H1 (cell line): ENCODE results near the gene ADARB2. TPM values are rescaled to one million over a fixed set of nuclear protein-coding genes. Genes with fewer than 3 reads are reported as not detected.

Source experiments
- CTCF ChIA-PET: fragments of 300-600 bp; sonication (Branson Sonifier 250); formaldehyde crosslinking; loops from one replicate; lab custom pipeline; 2021; ENCODE audit not compliant: partially characterized antibody; lab: Charles Lee
- POLR2A ChIA-PET: fragments of 300-600 bp; sonication (Branson Sonifier 250); formaldehyde crosslinking; loops from one replicate; lab custom pipeline; 2021; ENCODE audit warnings: inconsistent platforms; ENCODE audit not compliant: partially characterized antibody; lab: Charles Lee
- DNase-seq, 2 experiments: peaks; one replicate each; pipeline versions ENCODE4 v3.0.0 to v3.0.0-alpha.2; 2010 to 2022; ENCODE audit warnings: low spot score in 2 of 2, low read depth in 1 of 2, mixed read lengths in 1 of 2
- FAIRE-seq: peaks from 2 replicates; lab custom pipeline; 2011; peaks lifted over from hg19 to GRCh38; lab: Jason Lieb, UNC
- H2AFZ ChIP-seq: 2 replicates; pipeline ENCODE4 v1.8.1; 2012; ENCODE audit warnings: low read length, inconsistent platforms
- H2AK5ac ChIP-seq: 2 replicates; pipeline ENCODE4 v1.6.1; 2013; ENCODE audit warnings: low read depth, low read length
- H2BK120ac ChIP-seq: replicated peaks from 2 replicates; pipeline ENCODE3; 2013; ENCODE audit warnings: low read depth, low read length, inconsistent platforms
- H2BK12ac ChIP-seq: 2 replicates; pipeline ENCODE4 v1.6.1; 2013; ENCODE audit warnings: low read depth, low read length
- H2BK15ac ChIP-seq: 2 replicates; pipeline ENCODE4 v1.6.1; 2013; ENCODE audit warnings: low read length
- H2BK20ac ChIP-seq: 2 replicates; pipeline ENCODE4 v1.6.1; 2013; ENCODE audit warnings: low read length
- H2BK5ac ChIP-seq: 2 replicates; pipeline ENCODE4 v1.6.1; 2013; ENCODE audit warnings: low read depth, low read length
- H3K14ac ChIP-seq: 2 replicates; pipeline ENCODE4 v1.6.1; 2013; ENCODE audit warnings: inconsistent platforms; ENCODE audit not compliant: insufficient read length
- H3K18ac ChIP-seq: 2 replicates; pipeline ENCODE4 v1.6.1; 2013; ENCODE audit warnings: low read length; ENCODE audit errors: extremely low read depth
- H3K23ac ChIP-seq: 2 replicates; pipeline ENCODE4 v1.6.1; 2013; ENCODE audit warnings: inconsistent platforms; ENCODE audit not compliant: insufficient read length
- H3K23me2 ChIP-seq: 2 replicates; pipeline ENCODE4 v1.6.1; 2013; ENCODE audit warnings: low read depth, low read length
- H3K27ac ChIP-seq: 2 replicates; pipeline ENCODE4 v1.6.1; 2011; ENCODE audit warnings: low read depth, low read length, inconsistent platforms
- H3K27me3 ChIP-seq, 4 experiments: replicated peaks in 1 of 4; 1 replicate in 1 of 4; 2 replicates in 3 of 4; pipeline versions ENCODE4 v1.6.1 to v1.8.1; 2011 to 2013; ENCODE audit warnings: low read length in 3 of 4, mild to moderate bottlenecking in 3 of 4, inconsistent platforms in 2 of 4, mixed read lengths in 2 of 4, moderate library complexity in 1 of 4; ENCODE audit not compliant: control insufficient read depth in 3 of 4, insufficient read depth in 3 of 4; ENCODE audit errors: extremely low read depth in 1 of 4
- H3K36me3 ChIP-seq, 4 experiments: 2 replicates each; pipeline versions ENCODE4 v1.6.1 to v1.8.1; 2011 to 2013; ENCODE audit warnings: mild to moderate bottlenecking in 4 of 4, low read length in 3 of 4, moderate library complexity in 2 of 4, control low read depth in 1 of 4, inconsistent platforms in 1 of 4; ENCODE audit not compliant: insufficient read depth in 4 of 4, control insufficient read depth in 2 of 4
- H3K4ac ChIP-seq: replicated peaks from 2 replicates; pipeline ENCODE3; 2013; ENCODE audit warnings: low read length, low read depth, mixed read lengths, inconsistent platforms; ENCODE audit not compliant: insufficient read length
- H3K4me1 ChIP-seq, 4 experiments: replicated peaks in 1 of 4; 1 replicate in 1 of 4; 2 replicates in 3 of 4; pipeline versions ENCODE4 v1.6.1 to v1.8.1; 2011 to 2013; ENCODE audit warnings: low read length in 3 of 4, inconsistent platforms in 2 of 4, mixed read lengths in 1 of 4; ENCODE audit not compliant: insufficient read depth in 4 of 4, control insufficient read depth in 3 of 4
- H3K4me2 ChIP-seq, 2 experiments: 2 replicates each; pipeline versions ENCODE4 v1.6.1 to v1.8.1; 2011 to 2013; ENCODE audit warnings: low read depth in 2 of 2, low read length in 2 of 2, control low read depth in 1 of 2, inconsistent platforms in 1 of 2, mild to moderate bottlenecking in 1 of 2; ENCODE audit not compliant: insufficient read depth in 1 of 2
- H3K4me3 ChIP-seq, 4 experiments: fragments of 200-600, 300-600 bp in 1 of 4; sonication (generic), shearing (Covaris generic), sonication (Bioruptor Twin) in 1 of 4; 2 replicates each; pipeline versions ENCODE4 v1.5.1 to v1.8.1; 2011 to 2016; ENCODE audit warnings: low read length in 4 of 4, low read depth in 3 of 4, control low read depth in 2 of 4, inconsistent platforms in 2 of 4, mild to moderate bottlenecking in 2 of 4, mixed read lengths in 1 of 4, moderate library complexity in 1 of 4; ENCODE audit not compliant: insufficient read depth in 2 of 4; ENCODE audit errors: extremely low read depth in 1 of 4
- H3K56ac ChIP-seq: replicated peaks from 2 replicates; pipeline ENCODE3; 2013; ENCODE audit warnings: low read depth, mild to moderate bottlenecking, mixed read lengths, low read length, inconsistent platforms; ENCODE audit not compliant: insufficient read length
- H3K79me1 ChIP-seq: 2 replicates; pipeline ENCODE4 v1.6.1; 2013; ENCODE audit warnings: low read depth, low read length, control low read depth
- H3K79me2 ChIP-seq, 2 experiments: 2 replicates each; pipeline versions ENCODE4 v1.6.1 to v1.8.1; 2012 to 2013; ENCODE audit warnings: low read length in 2 of 2, mild to moderate bottlenecking in 2 of 2, inconsistent platforms in 1 of 2; ENCODE audit not compliant: insufficient read depth in 2 of 2, control insufficient read depth in 1 of 2
- H3K9ac ChIP-seq, 4 experiments: replicated peaks in 1 of 4; 1 replicate in 1 of 4; 2 replicates in 3 of 4; pipeline versions ENCODE4 v1.6.1 to v1.8.1; 2011 to 2013; ENCODE audit warnings: low read depth in 3 of 4, low read length in 3 of 4, control low read depth in 2 of 4, mild to moderate bottlenecking in 2 of 4, moderate library complexity in 2 of 4, inconsistent platforms in 1 of 4; ENCODE audit errors: extremely low read depth in 1 of 4
- H3K9me3 ChIP-seq, 2 experiments: 2 replicates each; pipeline versions ENCODE4 v1.6.1 to v1.8.1; 2012 to 2013; ENCODE audit warnings: mild to moderate bottlenecking in 2 of 2, moderate library complexity in 2 of 2, control low read depth in 1 of 2, inconsistent platforms in 1 of 2, low read depth in 1 of 2, low read length in 1 of 2, mixed read lengths in 1 of 2; ENCODE audit not compliant: insufficient read depth in 2 of 2
- H4K20me1 ChIP-seq, 2 experiments: replicated peaks in 1 of 2; 2 replicates each; pipeline versions ENCODE3 to v1.8.1; 2011 to 2013; ENCODE audit warnings: inconsistent platforms in 2 of 2, low read length in 2 of 2, mild to moderate bottlenecking in 1 of 2; ENCODE audit not compliant: insufficient read depth in 2 of 2, control insufficient read depth in 1 of 2
- H4K5ac ChIP-seq: 2 replicates; pipeline ENCODE4 v1.6.1; 2013; ENCODE audit warnings: low read length, low read depth, mixed read lengths, inconsistent platforms; ENCODE audit not compliant: insufficient read length
- H4K8ac ChIP-seq: 2 replicates; pipeline ENCODE4 v1.8.0; 2013; ENCODE audit warnings: mild to moderate bottlenecking, moderate library complexity, low read length, inconsistent platforms; ENCODE audit not compliant: insufficient read depth; ENCODE audit errors: extremely low read depth
- H4K91ac ChIP-seq: replicated peaks from 2 replicates; pipeline ENCODE3; 2013; ENCODE audit warnings: low read length, mixed read lengths, inconsistent platforms; ENCODE audit not compliant: insufficient read length
- ATF3 ChIP-seq: IDR thresholded peaks from 2 replicates; pipeline ENCODE4 v1.6.1; 2011; ENCODE audit warnings: low read depth, mild to moderate bottlenecking, low read length; ENCODE audit not compliant: insufficient read depth
- WGBS, 2 experiments: shearing (Covaris generic) in 1 of 2; methylation state at CpG; one replicate each; pipeline versions ENCODE4 v1.1.6 to v1.1.7; 2013 to 2015; ENCODE audit warnings: low lambda C conversion rate in 2 of 2, mixed read lengths in 2 of 2, inconsistent platforms in 1 of 2, low coverage in 1 of 2, missing lambda C conversion rate in 1 of 2; ENCODE audit not compliant: insufficient replicate concordance in 2 of 2, insufficient coverage in 1 of 2, insufficient read length in 1 of 2; ENCODE audit errors: extremely low coverage in 1 of 2, missing lambda C conversion rate in 1 of 2; 5-methylcytosine and 5-hydroxymethylcytosine counted together
- polyA plus RNA-seq, 7 experiments: library from polyadenylated mRNA; depleted of rRNA in 3 of 7; stranded (reverse) in 5 of 7; unstranded in 2 of 7; fragments of >200 nt in 5 of 7; fragments of 200-250 nt in 2 of 7; gene quantifications; 1 replicate in 5 of 7; 2 replicates in 1 of 7; 4 replicates in 1 of 7; pipeline versions ENCODE4 v1.2.1 to v1.2.3, GENCODE V29; 2011 to 2013; ENCODE audit warnings: missing spikeins in 2 of 7, mixed read lengths in 2 of 7
- total RNA-seq: library from RNA; stranded (reverse); fragmentation: NEBNext Ultra II Directional; extraction: Animal tissue kit (Norgen Biotek cat#: 25700); gene quantifications from 2 replicates; pipeline ENCODE4 v1.2.1, GENCODE V29; 2021

ADARB2 gene
- total and polyA plus RNA-seq, 2 of the 8 experiments (the other 6 are each of a cell fraction or from before 2014, with no cell fraction given): 2.2 to 2.8 TPM

- ChIA-PET CTCF (no interaction called here), POLR2A (no interaction called here)
- Histone ChIP-seq H3K23me2 (no peaks in the 10 kb centered on the region), H3K18ac (no peak overlapping the region), H3K14ac (no peak overlapping the region), H2BK15ac (no peak overlapping the region), H3K79me1 (no peaks in the 10 kb centered on the region), H4K91ac (no peak overlapping the region), H3K79me2 (no peaks in the 10 kb centered on the region), H4K5ac (no peak overlapping the region), H3K56ac (no peak overlapping the region), H3K36me3 (no peaks in the 10 kb centered on the region), H3K9me3 (no peaks in the 10 kb centered on the region), H2BK5ac (no peak overlapping the region), H2BK20ac (no peak overlapping the region), H3K27me3 (no peaks in the 10 kb centered on the region), H3K4ac (no peak overlapping the region), H3K4me1 (peaks cover 3 to 7% (median 5%) of the 10 kb centered on the region in 4 experiments; a peak in 5 of 7 replicates), H2AK5ac (peak overlapping the region; percentile 75; the same call in 1 of the 2 replicates), H3K4me3 (no peak overlapping the region), H4K20me1 (peaks cover 0 to 3% of the 10 kb centered on the region in 2 experiments), H3K4me2 (no peak overlapping the region), H3K23ac (no peak overlapping the region), H3K27ac (no peak overlapping the region), H4K8ac (no peak overlapping the region), H2AFZ (no peak overlapping the region), H2BK120ac (no peak overlapping the region), H2BK12ac (no peak overlapping the region), H3K9ac (no peak overlapping the region)
- 95% methylated on average over 19 of the region's 22 CpGs; no CpG with 5 or more reads in 1 of the 2 experiments for WGBS, 2 experiments
- FAIRE-seq: no peak
- no peak for DNase-seq
- no peak for TF ChIP-seq ATF3
These were observed 110.9 kb downstream of the ADARB2 start for GRCh38 chr10:1626410-1626809.
